Astrocyte of the cerebellum (primary cell): ENCODE measurements around the gene WWOX.

Experiments
- DNase-seq: peaks from one replicate; pipeline ENCODE4 v3.0.0-alpha.2; 2011; ENCODE audit warnings: low read depth
- H3K4me3 ChIP-seq: 2 replicates; pipeline ENCODE4 v1.5.1; 2011; ENCODE audit warnings: mild to moderate bottlenecking, low read depth, low read length, moderate library complexity
- in situ Hi-C: cut with HindIII; loops from 2 replicates; pipeline ENCODE4 v1.10.0; 2017; ENCODE audit warnings: low sequenced_read_pairs
- TF ChIP-seq, protein P1 (sequence below): IDR thresholded peaks from 2 replicates; pipeline ENCODE4 v1.5.1; 2012; ENCODE audit warnings: low read length, low read depth, moderate library complexity, mild to moderate bottlenecking; ENCODE audit errors: missing control alignments

Gene WWOX

DNA sequence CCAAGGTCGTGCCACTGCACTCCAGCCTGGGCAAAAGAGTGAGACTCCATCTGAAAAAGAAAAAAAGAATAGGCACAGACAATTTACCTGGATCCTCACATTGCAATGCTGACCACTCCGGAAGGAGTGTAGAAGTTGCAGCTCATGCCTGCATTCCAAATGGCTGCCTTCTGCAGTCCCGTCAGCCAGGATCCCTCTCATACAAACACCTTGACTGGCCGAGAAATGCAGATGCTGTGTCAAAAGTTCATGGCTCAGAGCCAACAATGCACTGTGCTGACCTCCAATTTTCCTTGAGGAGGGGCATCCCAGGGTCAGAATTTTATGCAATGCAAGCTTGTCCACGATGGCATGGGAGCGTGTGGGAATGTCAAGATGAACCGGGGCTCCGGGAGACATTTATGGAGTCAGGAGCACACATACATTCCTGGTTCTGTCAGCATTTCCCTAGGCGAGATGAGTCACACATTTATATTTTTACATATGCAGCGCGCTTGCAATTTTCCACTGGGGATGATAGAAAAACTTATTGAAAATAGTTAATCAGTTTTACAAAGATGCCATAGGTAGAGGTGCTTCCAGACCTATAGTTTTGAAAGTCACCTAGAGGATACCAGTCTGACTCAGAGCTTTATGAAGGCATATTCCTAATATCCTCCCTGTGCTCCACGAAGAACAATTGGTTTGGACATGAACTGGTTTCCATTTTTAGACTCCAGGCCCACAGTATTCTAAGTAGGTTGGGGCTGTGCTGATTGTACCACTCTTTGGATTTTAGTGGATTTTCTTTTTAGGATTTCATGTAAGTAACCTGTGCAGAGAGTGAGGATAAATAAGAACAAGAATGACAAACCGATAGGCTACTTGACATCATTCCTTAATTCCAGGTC lies 886.5 kb downstream of the WWOX start:
- in situ Hi-C loops = no loop called here
- no peak for DNase-seq
- TF ChIP-seq, protein P1, sequence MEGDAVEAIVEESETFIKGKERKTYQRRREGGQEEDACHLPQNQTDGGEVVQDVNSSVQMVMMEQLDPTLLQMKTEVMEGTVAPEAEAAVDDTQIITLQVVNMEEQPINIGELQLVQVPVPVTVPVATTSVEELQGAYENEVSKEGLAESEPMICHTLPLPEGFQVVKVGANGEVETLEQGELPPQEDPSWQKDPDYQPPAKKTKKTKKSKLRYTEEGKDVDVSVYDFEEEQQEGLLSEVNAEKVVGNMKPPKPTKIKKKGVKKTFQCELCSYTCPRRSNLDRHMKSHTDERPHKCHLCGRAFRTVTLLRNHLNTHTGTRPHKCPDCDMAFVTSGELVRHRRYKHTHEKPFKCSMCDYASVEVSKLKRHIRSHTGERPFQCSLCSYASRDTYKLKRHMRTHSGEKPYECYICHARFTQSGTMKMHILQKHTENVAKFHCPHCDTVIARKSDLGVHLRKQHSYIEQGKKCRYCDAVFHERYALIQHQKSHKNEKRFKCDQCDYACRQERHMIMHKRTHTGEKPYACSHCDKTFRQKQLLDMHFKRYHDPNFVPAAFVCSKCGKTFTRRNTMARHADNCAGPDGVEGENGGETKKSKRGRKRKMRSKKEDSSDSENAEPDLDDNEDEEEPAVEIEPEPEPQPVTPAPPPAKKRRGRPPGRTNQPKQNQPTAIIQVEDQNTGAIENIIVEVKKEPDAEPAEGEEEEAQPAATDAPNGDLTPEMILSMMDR = no peak
- no peak overlapping the region for H3K4me3 ChIP-seq

DNA sequence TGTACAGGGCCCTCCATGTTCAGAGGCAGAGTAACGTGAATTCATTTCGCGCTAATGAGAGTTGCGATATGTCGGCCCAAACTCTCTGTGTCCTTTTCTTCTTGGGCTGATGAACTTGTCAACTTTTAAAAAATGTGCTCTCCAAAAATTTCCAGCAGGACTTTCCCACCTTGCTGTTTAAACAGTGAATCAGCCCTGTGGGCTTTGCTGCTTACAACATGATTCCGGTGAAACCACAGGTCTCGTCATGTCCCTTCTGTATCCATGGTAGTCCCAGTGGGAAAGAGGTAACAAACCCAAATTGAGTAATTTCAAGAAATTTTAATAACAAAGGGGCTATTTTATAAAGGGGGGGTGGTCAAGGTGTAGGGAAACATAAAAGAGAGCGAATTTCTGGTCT lies 888.2 kb downstream of the WWOX start:
- in situ Hi-C loops = no loop called here
- TF ChIP-seq, protein P1 = no peak
- no peak for DNase-seq
- no peak overlapping the region for H3K4me3 ChIP-seq

DNA sequence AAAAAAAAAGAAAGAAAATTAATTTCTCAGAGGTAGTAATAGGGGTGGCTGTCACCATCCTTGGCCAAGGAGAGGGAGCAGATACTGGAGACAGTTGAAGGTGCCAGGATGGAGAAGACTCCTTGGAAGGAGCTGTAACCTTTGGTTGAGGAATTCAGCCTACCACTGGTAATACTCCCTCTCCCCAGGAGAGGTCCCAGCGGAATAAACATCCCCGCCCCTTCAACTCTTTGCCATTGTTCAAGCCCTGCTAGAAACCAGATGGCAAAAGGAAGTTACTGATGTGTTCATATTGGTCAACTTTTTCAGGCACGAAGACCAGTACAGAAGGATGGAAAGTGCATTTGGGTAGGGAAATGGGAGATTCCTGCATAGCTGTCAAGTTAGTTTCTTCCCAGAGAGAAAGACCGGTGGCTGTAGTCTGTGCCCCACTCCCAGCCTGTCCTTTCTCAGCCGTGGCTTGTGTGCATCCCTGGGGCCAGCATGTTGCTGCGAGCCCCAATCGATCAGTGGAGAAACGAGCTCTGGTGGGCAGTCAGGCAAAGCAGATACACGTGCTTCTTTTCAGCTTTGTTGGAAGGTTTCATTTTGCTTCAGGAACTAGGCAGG lies 889.0 kb downstream of the WWOX start:
- no peak overlapping the region for H3K4me3 ChIP-seq
- TF ChIP-seq, protein P1 = no peak
- DNase-seq = no peak
- in situ Hi-C loops = no loop called here

DNA sequence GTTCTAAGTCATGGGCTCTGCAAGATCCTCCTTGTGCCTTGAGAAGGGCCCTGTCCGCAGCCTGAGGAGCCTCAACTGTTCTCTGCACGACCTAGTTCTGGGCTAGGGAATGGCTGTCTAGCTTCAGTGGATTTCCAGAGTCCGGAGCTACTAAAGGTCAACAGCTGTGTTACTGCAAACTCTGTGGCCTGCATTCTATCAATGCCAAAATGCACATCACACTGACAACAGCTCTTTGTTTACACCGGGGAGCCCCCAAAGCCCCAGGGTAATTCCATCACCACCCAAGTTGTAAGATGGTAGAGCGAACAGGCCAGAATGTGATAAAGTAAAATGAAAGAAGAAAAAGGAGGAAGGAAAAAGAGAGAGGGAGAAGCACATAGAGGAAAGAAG lies 890.9 kb downstream of the WWOX start:
- TF ChIP-seq, protein P1 = no peak
- in situ Hi-C loops = no loop called here

DNA sequence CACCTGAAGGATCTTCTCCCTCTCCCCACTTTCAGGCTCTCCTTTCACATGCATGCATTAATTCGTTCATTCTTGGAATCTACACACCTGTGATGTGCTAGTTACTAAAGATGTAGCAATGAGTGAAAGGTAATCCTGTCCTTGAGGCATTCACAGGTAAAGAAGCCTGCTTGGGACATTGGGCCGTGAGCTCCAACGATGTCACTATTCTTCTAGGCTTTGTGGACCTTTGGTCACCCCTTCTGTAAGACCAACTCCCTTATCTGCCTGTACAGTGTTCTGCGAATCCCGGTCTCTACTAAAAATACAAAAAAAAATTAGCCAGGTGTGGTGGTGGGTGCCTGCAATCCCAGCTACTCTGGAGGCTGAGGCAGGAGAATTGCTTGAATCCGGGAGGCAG lies 892.5 kb downstream of the WWOX start:
- no peak overlapping the region for H3K4me3 ChIP-seq
- in situ Hi-C loops = no loop called here
- TF ChIP-seq, protein P1 = no peak
- DNase-seq = no peak

More for the DNA sequence above, 890.9 kb downstream of the WWOX start:
- no peak for DNase-seq
- H3K4me3 ChIP-seq = no peak overlapping the region

DNA sequence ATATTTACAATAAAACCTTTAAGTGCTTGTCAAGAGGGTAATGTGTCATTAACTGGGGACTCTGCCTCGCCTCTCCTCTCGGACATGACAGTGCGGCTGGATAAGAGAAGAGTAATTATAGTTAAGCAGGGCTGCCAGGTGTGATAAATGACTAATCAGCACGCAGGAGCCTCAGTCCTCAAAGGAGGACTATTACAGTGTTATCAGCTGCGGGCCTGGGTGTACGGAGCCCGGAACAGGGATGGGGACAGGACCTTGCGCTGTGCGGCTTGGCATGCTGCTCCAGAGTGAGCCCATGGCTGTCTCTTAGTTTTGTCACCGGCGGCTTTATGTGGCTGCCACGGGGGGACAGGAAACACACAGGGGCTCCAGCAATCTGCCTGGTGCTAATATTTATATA lies 893.9 kb downstream of the WWOX start:
- DNase-seq = no peak
- TF ChIP-seq, protein P1 = no peak
- in situ Hi-C loops = no loop called here
- no peak overlapping the region for H3K4me3 ChIP-seq
